SK-N-SH (cell line): ENCODE results near the gene SHC3. TPM values are rescaled to one million over a fixed set of nuclear protein-coding genes. Genes with fewer than 3 reads are reported as not detected.

Experiments used
- CTCF ChIA-PET: fragments of 300-600, 350-600 bp; formaldehyde crosslinking; extraction: SDS; loops from one replicate; lab custom pipeline; 2021; lab: Yijun Ruan, JAX
- POLR2A ChIA-PET: fragments of 350-600 bp; sonication (Branson Sonifier 250); formaldehyde crosslinking; extraction: SDS; loops from one replicate; lab custom pipeline; 2020; ENCODE audit warnings: antibody characterized with exemption, inconsistent platforms; lab: Yijun Ruan, JAX
- DNase-seq: peaks from one replicate; pipeline ENCODE4 v3.0.0; 2012
- H2AFZ ChIP-seq: fragments of 200-600 bp; sonication (generic); 2 replicates; pipeline ENCODE4 v1.8.1; 2016; ENCODE audit warnings: antibody characterized with exemption, mild to moderate bottlenecking, low read depth
- H3F3A ChIP-seq: fragments of 200-600 bp; sonication (generic); replicated peaks from 2 replicates; pipeline ENCODE3; 2016; ENCODE audit warnings: antibody characterized with exemption, mild to moderate bottlenecking; ENCODE audit not compliant: insufficient read depth
- H3K27ac ChIP-seq, 2 experiments: fragments of 200-500 bp in 1 of 2; fragments of 200-600 bp in 1 of 2; sonication (Bioruptor generic) in 1 of 2; sonication (generic), shearing (Covaris generic) in 1 of 2; 2 replicates each; pipeline versions ENCODE4 v1.5.1 to v1.6.1; 2014 to 2016; ENCODE audit warnings: low read depth in 2 of 2, inconsistent platforms in 1 of 2, low read length in 1 of 2, mild to moderate bottlenecking in 1 of 2, mixed read lengths in 1 of 2
- H3K27me3 ChIP-seq: fragments of 200-600 bp; sonication (generic), shearing (Covaris generic); 2 replicates; pipeline ENCODE4 v1.6.1; 2016; ENCODE audit warnings: mixed run types; ENCODE audit not compliant: insufficient read depth
- H3K36me3 ChIP-seq, 2 experiments: fragments of 200-500 bp in 1 of 2; fragments of 200-600 bp in 1 of 2; sonication (Bioruptor generic) in 1 of 2; sonication (generic) in 1 of 2; replicated peaks in 1 of 2; 2 replicates each; pipeline versions ENCODE3 to v1.5.1; 2014 to 2016; ENCODE audit warnings: low read length in 1 of 2, mild to moderate bottlenecking in 1 of 2; ENCODE audit not compliant: insufficient read depth in 2 of 2, control insufficient read depth in 1 of 2
- H3K4me1 ChIP-seq, 2 experiments: fragments of 200-500 bp in 1 of 2; fragments of 200-600 bp in 1 of 2; sonication (Bioruptor generic) in 1 of 2; sonication (generic), shearing (Covaris generic) in 1 of 2; 2 replicates each; pipeline versions ENCODE4 v1.5.1 to v1.6.1; 2014 to 2016; ENCODE audit warnings: low read depth in 1 of 2, low read length in 1 of 2, mixed run types in 1 of 2; ENCODE audit not compliant: insufficient read depth in 2 of 2, control insufficient read depth in 1 of 2
- H3K4me2 ChIP-seq: fragments of 200-600 bp; sonication (generic), shearing (Covaris generic); 2 replicates; pipeline ENCODE4 v1.6.1; 2017; ENCODE audit warnings: mixed run types
- H3K4me3 ChIP-seq, 2 experiments: fragments of 200-500 bp in 1 of 2; fragments of 200-600 bp in 1 of 2; sonication (Bioruptor generic) in 1 of 2; sonication (generic), shearing (Covaris generic) in 1 of 2; 2 replicates each; pipeline versions ENCODE4 v1.5.1 to v1.8.1; 2014 to 2016; ENCODE audit warnings: low read depth in 2 of 2, inconsistent platforms in 1 of 2, low read length in 1 of 2, mild to moderate bottlenecking in 1 of 2, mixed read lengths in 1 of 2, moderate library complexity in 1 of 2
- H3K79me2 ChIP-seq: fragments of 200-600 bp; sonication (generic); 2 replicates; pipeline ENCODE4 v1.8.1; 2017; ENCODE audit warnings: mild to moderate bottlenecking; ENCODE audit not compliant: insufficient read depth
- H3K9ac ChIP-seq: fragments of 200-600 bp; sonication (generic); 2 replicates; pipeline ENCODE4 v1.6.1; 2017; ENCODE audit warnings: mixed run types
- H3K9me2 ChIP-seq: fragments of 200-600 bp; sonication (generic); 2 replicates; pipeline ENCODE4 v1.6.1; 2017; ENCODE audit warnings: mixed run types
- H3K9me3 ChIP-seq: fragments of 200-600 bp; sonication (generic); 2 replicates; pipeline ENCODE4 v1.6.1; 2017; ENCODE audit warnings: mixed run types, mild to moderate bottlenecking, moderate library complexity
- H4K20me1 ChIP-seq: fragments of 200-600 bp; sonication (generic); 2 replicates; pipeline ENCODE4 v1.6.1; 2017; ENCODE audit warnings: mild to moderate bottlenecking, mixed run types; ENCODE audit not compliant: insufficient read depth
- CHD2 ChIP-seq: fragments of 150-350 bp; IDR thresholded peaks from 2 replicates; pipeline ENCODE4 v1.6.1; 2018; ENCODE audit warnings: low read length; ENCODE audit not compliant: partially characterized antibody
- CTCF ChIP-seq: fragments of 200-600 bp; sonication (generic); IDR thresholded peaks from 2 replicates; pipeline ENCODE4 v1.6.1; 2017; ENCODE audit warnings: antibody characterized with exemption, mild to moderate bottlenecking, moderate library complexity
- FOXJ3 ChIP-seq: sonication (generic); formaldehyde crosslinking; IDR thresholded peaks from 2 replicates; pipeline ENCODE4 v1.5.1; 2020; ENCODE audit warnings: mild to moderate bottlenecking, missing genetic modification reagents
- FOXM1 ChIP-seq: IDR thresholded peaks from 2 replicates; pipeline ENCODE4 v1.4.0; 2012; ENCODE audit warnings: low read depth, mild to moderate bottlenecking
- GABPA ChIP-seq: IDR thresholded peaks from 2 replicates; pipeline ENCODE4 v1.4.0; 2012; ENCODE audit warnings: low read depth, mild to moderate bottlenecking
- GATA2 ChIP-seq: sonication (generic); formaldehyde crosslinking; IDR thresholded peaks from 2 replicates; pipeline ENCODE4 v1.5.0; 2020; ENCODE audit warnings: mild to moderate bottlenecking, missing genetic modification reagents
- JUND ChIP-seq: IDR thresholded peaks from 2 replicates; pipeline ENCODE4 v1.4.0; 2012
- MEF2A ChIP-seq: IDR thresholded peaks from 2 replicates; pipeline ENCODE4 v1.4.0; 2012; ENCODE audit warnings: low read depth, borderline replicate concordance
- NFIC ChIP-seq: IDR thresholded peaks from 2 replicates; pipeline ENCODE4 v1.4.0; 2012; ENCODE audit warnings: borderline replicate concordance
- POLR2AphosphoS5 ChIP-seq: IDR thresholded peaks from 2 replicates; pipeline ENCODE4 v1.6.1; 2012; ENCODE audit warnings: low read depth, low read length
- RAD21 ChIP-seq: IDR thresholded peaks from 2 replicates; pipeline ENCODE4 v1.6.1; 2012; ENCODE audit warnings: mild to moderate bottlenecking, low read length
- RCOR1 ChIP-seq: fragments of 150-350 bp; IDR thresholded peaks from 2 replicates; pipeline ENCODE4 v1.6.1; 2017; ENCODE audit warnings: antibody characterized with exemption, low read length
- REST ChIP-seq: IDR thresholded peaks from 2 replicates; pipeline ENCODE4 v1.6.1; 2012; ENCODE audit warnings: mild to moderate bottlenecking, low read depth, low read length, moderate library complexity
- RFX5 ChIP-seq: IDR thresholded peaks from 2 replicates; pipeline ENCODE4 v1.6.1; 2012; ENCODE audit warnings: mild to moderate bottlenecking, improper control_type of control experiment, low read length
- SMC3 ChIP-seq: IDR thresholded peaks from 2 replicates; pipeline ENCODE4 v1.6.1; 2012; ENCODE audit warnings: low read depth, low read length, improper control_type of control experiment
- TAF1 ChIP-seq: IDR thresholded peaks from 2 replicates; pipeline ENCODE4 v1.6.1; 2012; ENCODE audit warnings: low read depth, mild to moderate bottlenecking, low read length, moderate library complexity, borderline replicate concordance
- TEAD4 ChIP-seq: IDR thresholded peaks from 2 replicates; pipeline ENCODE4 v1.4.0; 2012; ENCODE audit warnings: mild to moderate bottlenecking, borderline replicate concordance; ENCODE audit not compliant: insufficient read depth
- YY1 ChIP-seq: IDR thresholded peaks from 2 replicates; pipeline ENCODE4 v1.4.0; 2012; ENCODE audit warnings: low read depth, mild to moderate bottlenecking
- WGBS: methylation state at CpG from one replicate; pipeline ENCODE4 v1.1.6; 2017; ENCODE audit warnings: low lambda C conversion rate; 5-methylcytosine and 5-hydroxymethylcytosine counted together
- polyA plus RNA-seq, 3 experiments: library from polyadenylated mRNA; depleted of rRNA; stranded (reverse); fragments of >200 nt; gene quantifications; 2 replicates each; pipeline ENCODE4 v1.2.3, GENCODE V29; 2012
- TF ChIP-seq, protein P1 (sequence below): IDR thresholded peaks from 2 replicates; pipeline ENCODE4 v1.4.0; 2012; ENCODE audit warnings: low read depth
- TF ChIP-seq, protein P2 (sequence below): fragments of 150-350 bp; IDR thresholded peaks from 2 replicates; pipeline ENCODE4 v1.6.1; 2016; ENCODE audit warnings: mild to moderate bottlenecking, low read depth, low read length

Gene SHC3
- polyA plus RNA-seq, 1 of the 3 experiments (the other 2 are of a cell fraction) = 3.2 TPM

GRCh38 chr9:89077519-89077918 is 101.1 kb downstream of the SHC3 start:
- H3K27me3 ChIP-seq = no peaks in the 10 kb centered on the region
- no peaks in the 10 kb centered on the region for H3K79me2 ChIP-seq
- H3F3A ChIP-seq = peaks cover 5% of the 10 kb centered on the region
- peaks cover 8 to 13% of the 10 kb centered on the region in 2 experiments for H3K4me1 ChIP-seq
- no peak overlapping the region for H3K27ac ChIP-seq
- H3K4me3 ChIP-seq = no peak overlapping the region
- WGBS = 93% methylated on average over 7 of the region's 7 CpGs
- peaks cover 0 to 17% of the 10 kb centered on the region in 2 experiments for H3K36me3 ChIP-seq
- no peak for DNase-seq
- no peaks in the 10 kb centered on the region for H3K9me3 ChIP-seq
- TF ChIP-seq RCOR1 (no peak), SMC3 (no peak), JUND (no peak), CHD2 (no peak), GABPA (no peak), RAD21 (no peak), TAF1 (no peak), NFIC (no peak), RFX5 (no peak), MEF2A (no peak), TEAD4 (no peak), REST (no peak), FOXM1 (no peak), FOXJ3 (CRISPR knock-in tag) (no peak), YY1 (no peak), CTCF (no peak), POLR2AphosphoS5 (no peak), GATA2 (CRISPR knock-in tag) (no peak)
- TF ChIP-seq, protein P1, sequence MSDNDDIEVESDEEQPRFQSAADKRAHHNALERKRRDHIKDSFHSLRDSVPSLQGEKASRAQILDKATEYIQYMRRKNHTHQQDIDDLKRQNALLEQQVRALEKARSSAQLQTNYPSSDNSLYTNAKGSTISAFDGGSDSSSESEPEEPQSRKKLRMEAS = no peak
- TF ChIP-seq, protein P2, sequence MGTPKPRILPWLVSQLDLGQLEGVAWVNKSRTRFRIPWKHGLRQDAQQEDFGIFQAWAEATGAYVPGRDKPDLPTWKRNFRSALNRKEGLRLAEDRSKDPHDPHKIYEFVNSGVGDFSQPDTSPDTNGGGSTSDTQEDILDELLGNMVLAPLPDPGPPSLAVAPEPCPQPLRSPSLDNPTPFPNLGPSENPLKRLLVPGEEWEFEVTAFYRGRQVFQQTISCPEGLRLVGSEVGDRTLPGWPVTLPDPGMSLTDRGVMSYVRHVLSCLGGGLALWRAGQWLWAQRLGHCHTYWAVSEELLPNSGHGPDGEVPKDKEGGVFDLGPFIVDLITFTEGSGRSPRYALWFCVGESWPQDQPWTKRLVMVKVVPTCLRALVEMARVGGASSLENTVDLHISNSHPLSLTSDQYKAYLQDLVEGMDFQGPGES = no peak
- CTCF ChIA-PET = interaction anchor here (0.7 to 1.6 kb wide), 2 partner anchors 19 to 647 kb away, joined by 3 to 6 read pairs; no protein-coding TSS in a partner anchor
- H2AFZ ChIP-seq = no peak overlapping the region
- no peaks in the 10 kb centered on the region for H3K9me2 ChIP-seq
- H3K4me2 ChIP-seq = no peak overlapping the region
- POLR2A ChIA-PET = no interaction called here
- H4K20me1 ChIP-seq = no peaks in the 10 kb centered on the region
- no peak overlapping the region for H3K9ac ChIP-seq
